VCaP (cell line): Measurements from ENCODE around the gene ZNF785.

Experiments used
- H3K27ac ChIP-seq: fragments of 450-650 bp; 2 replicates; pipeline ENCODE4 v1.5.1; 2017
- CTCF ChIP-seq: fragments of 450-650 bp; conservative IDR thresholded peaks from 2 replicates; pipeline ENCODE4 v1.5.1; 2017; ENCODE audit warnings: mild to moderate bottlenecking, moderate library complexity

The ZNF785 gene

GRCh38 chr16:30558789-30559377 is 26.6 kb downstream of the ZNF785 start:
- TF ChIP-seq CTCF, result no peak
- H3K27ac ChIP-seq, result peak overlapping the region; percentile 80

- peak within 1 kb of the TSS; percentile 80 for H3K27ac ChIP-seq
- no peak for TF ChIP-seq CTCF
These were observed 27.3 kb downstream of the ZNF785 start, which contains the start of gene ZNF764 for GRCh38 chr16:30557957-30558788. ZNF764 (minus strand) TSS chr16:30558374; CDS start chr16:30558182, 192 bp downstream.

GRCh38 chr16:30557707-30557956 is 27.9 kb downstream of the ZNF785 start:
- peak overlapping the region; percentile 80 for H3K27ac ChIP-seq

GRCh38 chr16:30556125-30556473 is 29.4 kb downstream of the ZNF785 start:
- no peak overlapping the region for H3K27ac ChIP-seq
- no peak for TF ChIP-seq CTCF

More at GRCh38 chr16:30557707-30557956, 27.9 kb downstream of the ZNF785 start:
- no peak for TF ChIP-seq CTCF

GRCh38 chr16:30555315-30556124 is 30.0 kb downstream of the ZNF785 start:
- TF ChIP-seq CTCF, result no peak
- no peak overlapping the region for H3K27ac ChIP-seq

- TF ChIP-seq CTCF, result no peak
- H3K27ac ChIP-seq, result no peak overlapping the region
These were observed 30.8 kb downstream of the ZNF785 start for GRCh38 chr16:30554557-30555314.

- H3K27ac ChIP-seq, result no peak overlapping the region
- TF ChIP-seq CTCF, result no peak
These were observed 32.1 kb downstream of the ZNF785 start for GRCh38 chr16:30553393-30553899.
